NCI-H2107 treated with DMSO at 0.1 percent for 48 hours (cell line): ENCODE data around the gene STAT6.
A peak's percentile ranks its signal among the peaks of the same experiment; 100 is the strongest.

Source experiments
- DNase-seq: peaks from one replicate; lab custom pipeline; 2025; ENCODE audit not compliant: unreplicated experiment; lab: John Stamatoyannopoulos, UW

Gene STAT6

DNA sequence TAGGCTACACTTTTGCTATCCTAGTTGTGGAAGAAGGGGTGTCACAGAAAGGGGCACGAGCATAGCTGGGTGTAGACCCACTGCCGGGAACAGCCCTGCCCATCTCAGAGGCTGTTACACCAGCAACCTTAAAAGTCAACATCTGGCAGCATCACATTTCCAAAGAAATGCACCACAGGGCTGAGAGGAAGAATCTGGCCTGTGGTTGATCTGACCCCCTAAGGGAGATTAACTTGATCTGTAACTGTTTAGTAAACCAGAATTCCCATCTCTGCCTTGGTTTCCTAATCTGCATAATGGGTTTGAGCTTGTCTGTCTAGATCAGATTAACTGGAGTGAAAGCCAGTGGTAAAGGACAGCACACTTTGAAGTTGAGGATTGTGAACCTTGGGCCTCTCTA is 34.9 kb upstream of the STAT6 start:
- no peak for DNase-seq

DNA sequence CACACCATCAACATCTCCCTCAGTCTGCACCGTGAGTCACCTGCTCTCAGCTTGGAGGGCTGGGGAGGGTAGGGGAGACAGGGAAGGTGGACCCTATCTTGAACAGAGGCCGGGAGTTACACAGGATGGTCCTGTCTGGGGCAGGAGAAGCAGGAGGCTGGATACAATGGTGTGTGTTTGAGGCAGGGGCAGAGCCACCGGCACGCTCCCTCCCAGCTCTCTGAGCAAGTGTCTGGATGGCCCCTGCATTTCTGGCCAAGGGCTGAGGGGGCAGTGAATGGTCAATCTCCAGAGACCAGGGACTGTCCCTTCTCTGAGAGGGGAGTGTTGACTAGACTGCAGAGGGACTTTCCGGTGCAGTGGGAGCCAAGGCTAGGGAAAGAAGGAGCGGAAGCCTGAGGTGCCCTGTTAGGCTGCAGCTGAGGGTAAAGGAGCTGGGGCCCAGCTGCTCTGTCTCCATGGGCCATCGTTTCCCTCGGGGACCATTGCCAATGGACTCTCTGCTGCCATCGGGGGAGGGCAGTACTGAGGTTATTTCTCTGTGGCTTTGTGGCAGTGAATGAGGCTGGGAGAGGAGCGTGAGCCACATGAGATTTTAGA is 34.4 kb upstream of the STAT6 start:
- DNase-seq, result no peak

DNA sequence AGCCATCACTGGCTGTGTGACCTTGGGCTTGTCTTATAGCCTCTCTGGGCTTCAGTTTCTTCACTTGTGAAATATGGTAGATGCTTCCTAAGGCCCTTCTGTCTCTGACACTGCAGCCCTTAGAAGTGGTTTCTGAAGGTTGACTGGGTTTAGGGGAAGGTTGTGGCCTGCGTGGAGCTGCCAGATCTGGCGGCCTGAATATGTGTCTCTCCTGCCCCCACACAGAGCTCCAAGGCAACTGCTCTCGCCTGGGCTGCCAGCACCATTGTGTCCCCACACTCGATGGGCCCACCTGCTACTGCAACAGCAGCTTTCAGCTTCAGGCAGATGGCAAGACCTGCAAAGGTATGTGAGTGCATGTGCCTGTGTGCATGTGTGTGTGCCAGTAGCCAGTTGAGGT is 32.3 kb upstream of the STAT6 start:
- no peak for DNase-seq

DNA sequence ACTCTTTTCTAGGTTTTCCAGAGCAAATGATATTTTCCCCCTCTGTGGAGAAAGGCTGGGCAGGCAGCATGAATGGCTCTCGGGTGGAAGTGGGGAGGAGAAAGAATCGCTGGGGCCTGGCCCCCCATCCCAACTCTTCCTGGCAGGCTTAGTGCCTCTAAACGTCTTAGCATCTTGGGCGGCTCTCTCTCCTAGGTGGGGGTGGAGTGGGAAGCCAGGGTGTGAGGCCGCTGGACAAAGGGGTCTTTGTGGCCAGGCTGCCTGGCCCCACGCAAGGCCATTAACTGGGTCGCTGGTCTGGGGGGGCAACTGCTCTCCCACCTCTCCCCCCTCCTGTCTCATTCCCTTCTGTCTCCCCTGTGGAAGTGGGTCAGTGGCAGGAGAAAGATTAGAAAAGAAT is 31.6 kb upstream of the STAT6 start:
- DNase-seq, result no peak

DNA sequence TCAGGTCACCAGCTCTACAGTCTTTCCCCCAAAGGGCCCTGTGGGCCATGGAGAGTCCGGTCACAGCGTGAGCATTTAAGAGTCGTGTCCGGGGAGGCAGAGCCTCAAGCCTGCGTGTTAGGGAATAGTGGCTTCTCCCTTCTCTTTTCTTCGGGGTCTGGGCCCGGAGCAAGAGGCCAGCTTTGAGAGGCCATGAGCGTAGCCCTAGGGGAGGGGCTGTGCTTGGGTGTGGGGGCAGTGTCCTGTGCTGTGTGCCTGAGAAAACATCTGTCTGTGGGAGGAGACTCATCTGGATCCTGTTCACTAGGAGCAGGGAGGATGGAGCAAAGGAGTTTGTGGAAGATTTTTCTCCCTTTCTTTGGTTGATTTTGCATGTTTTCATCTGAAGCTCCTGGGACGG is 31.0 kb upstream of the STAT6 start:
- DNase-seq, result no peak

DNA sequence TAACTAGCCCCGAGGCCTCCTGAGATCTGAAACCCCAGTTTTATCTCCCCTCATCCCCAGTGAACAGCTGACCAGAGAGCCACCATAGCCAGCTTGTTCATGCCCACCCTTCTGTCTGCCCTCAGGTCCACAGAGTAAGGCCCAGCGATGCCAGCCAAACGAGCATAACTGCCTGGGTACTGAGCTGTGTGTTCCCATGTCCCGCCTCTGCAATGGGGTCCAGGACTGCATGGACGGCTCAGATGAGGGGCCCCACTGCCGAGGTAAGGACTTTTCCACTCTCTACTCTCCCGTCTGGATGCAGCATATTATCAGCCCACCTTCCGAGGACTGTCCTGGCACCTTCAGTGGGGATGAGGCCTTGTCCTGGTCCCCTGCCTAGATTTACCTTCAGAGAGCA is 30.1 kb upstream of the STAT6 start:
- no peak for DNase-seq

DNA sequence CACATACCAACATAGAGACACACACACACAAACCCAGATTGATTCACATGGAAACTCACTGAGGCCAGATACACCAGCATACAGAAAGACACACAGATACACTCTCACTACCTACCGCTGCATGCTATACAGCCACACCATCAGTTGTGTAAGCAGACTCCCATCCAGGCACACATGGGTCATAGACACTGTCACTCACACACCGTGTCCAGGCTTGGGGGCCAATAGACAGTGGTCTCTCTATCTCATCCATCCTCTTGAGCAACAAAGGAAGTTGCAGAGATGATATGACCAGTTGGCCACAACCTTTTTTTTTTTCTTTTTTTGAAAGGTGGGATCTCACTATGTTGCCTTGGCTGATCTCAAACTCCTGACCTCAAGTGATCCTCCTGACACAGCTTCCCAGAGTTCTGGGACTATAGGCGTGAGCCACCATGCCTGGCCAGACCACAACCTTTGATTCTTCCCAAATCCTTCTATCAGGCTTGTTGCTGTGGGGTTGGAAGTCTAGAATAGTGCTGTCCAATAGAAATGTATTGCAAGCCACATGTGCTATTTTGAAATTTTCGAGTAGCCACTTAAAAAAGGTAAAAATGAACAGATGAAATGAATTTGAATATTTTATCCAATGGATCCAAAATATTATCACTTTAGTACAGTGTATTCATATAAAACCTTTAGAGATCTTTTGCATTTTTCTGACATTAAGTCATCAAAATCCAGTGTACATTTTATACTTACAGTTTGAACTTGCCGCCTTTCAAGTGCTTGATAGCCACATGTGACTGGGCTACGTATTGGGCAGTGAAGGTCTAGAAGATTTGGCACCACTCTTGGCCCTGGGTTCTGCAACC is 28.9 kb upstream of the STAT6 start:
- no peak for DNase-seq

DNA sequence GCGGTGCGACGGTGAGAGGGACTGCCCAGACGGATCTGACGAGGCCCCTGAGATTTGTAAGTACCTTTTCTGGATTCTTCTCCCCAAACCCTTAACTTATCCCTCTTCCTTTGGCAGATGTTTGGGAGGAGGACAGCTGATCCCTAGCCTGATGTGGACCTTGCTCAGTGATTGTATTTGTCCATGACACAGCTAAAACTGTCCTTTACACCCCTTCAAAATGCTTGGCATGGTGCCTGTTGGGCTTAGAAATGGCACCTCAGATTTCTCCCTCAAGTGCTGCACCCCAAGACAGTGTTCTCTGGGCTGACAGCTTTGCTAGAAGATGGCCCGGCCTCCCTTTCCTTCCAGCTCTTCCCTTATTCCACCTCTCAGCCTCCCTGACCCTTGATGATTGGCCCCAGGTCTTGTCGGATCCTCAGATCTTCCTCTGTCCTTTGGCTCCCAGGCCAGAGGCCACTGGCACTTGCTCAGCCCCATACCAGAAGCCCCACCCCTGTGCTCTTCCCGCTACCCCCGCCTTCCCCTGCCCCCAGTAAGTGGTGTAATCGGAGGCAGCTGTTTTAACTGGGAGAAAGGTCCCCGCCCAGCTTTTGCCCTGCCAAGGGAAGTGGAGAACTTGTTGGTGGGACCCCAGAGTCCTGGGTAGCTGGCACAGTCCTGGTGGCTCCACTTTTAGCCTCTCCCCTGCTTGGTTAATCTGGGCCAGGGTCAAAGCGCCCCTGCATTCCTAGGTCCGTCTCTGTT is 27.5 kb upstream of the STAT6 start:
- DNase-seq, result no peak

DNA sequence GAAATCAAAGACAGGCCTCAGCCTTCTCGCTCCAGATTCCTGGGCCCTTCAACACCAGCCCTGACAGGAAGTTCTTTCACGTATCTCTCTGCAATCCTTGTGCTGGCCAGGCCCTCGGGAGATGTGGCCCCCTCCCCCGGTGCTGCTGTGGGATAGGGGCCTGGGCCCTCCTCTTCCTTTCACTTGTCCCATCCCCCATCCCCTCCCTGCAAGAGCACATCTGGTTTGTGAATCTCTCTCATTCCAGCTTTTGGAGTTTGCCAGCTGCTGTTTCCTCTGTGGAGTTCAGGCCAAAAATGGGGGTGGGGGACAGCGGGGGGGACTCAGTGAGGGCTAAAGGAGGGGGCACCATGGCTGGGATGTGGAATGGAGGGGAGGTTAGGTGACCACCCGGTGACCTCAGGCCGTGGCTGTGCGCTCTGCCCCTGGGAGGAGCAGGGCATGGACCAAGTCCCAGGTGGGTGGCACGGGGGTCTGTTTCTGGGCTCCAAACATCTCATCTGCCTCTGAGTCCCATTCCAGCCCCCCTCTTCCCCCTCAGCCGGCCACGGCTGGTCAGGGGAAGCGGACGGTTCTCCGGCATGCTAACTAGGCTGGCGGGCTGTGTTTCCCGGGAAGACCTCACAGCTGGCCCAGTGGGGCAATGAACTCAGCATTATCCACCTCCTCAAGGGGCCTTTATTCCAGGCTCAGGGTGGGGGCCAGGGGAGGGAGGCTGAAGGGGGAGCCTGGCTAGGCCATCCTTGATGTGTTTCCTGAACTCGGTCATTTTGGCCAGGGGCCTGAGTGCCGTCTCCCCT is 24.6 kb upstream of the STAT6 start:
- no peak for DNase-seq

DNA sequence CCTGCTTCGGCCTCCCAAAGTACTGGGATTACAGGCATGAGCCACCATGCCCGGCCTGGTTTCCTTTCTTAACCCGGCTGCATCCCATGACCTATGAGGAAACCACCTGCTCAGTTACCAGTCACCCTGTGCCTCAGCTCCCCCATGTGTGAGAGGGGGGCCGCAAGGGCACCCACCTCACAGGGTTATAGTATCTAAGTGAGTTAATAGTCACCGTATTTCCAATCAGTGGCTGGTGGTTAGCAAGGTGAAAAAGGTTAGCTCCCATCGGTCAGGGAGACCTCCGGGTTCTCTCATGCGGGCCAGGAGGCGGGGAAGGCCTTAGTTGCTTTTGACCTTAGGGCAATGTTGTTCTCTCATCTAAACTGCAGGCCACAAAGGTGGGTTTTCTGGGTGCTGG is 23.8 kb upstream of the STAT6 start:
- DNase-seq, result no peak

DNA sequence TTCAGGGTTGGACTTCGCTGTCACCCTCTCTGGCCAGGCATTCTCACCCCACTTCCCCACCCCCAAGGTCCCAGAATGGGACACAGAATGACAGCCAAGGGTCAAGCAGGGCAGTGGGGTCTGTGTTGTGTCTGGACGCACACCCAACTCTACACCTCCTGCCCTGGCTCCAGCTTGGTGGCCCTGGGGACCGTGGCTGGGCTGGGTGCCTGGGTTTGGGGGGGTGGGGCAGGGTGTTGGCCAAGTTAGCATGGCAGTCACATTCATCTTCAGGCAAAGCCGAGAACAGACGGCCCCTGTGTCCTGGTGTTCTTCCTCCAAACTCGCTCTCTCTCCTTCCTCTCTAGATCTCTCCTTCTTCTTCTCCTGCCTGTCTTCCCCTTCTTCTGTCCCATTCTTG is 22.8 kb upstream of the STAT6 start:
- DNase-seq, result no peak

DNA sequence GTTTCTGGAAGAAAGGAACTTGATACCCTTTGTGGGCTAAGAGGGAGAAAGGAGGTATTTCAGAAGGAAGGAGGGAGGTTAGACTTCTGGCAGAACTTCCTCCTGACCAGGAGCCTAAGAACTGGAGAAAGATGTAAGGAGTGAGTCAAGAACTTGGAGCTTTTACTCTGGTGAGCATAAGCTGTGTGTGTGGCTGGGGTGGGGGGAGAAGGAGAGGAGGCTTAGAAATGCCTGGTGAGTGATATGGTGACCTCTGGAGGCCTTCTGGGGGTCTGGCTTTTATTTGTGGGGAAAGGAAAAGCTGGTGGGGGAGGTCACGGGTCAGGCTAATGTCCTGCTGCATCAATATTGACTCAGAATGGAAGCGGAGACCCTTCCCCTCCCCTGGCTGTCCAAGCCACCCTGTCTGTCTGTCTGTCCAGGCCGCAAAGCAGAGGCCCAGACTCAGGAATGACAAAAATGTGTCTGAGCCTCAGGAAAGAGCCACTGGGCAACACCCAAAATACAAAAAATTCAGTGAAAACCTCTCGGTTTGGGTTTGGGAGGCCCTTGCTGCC is 21.9 kb upstream of the STAT6 start:
- DNase-seq, result no peak

DNA sequence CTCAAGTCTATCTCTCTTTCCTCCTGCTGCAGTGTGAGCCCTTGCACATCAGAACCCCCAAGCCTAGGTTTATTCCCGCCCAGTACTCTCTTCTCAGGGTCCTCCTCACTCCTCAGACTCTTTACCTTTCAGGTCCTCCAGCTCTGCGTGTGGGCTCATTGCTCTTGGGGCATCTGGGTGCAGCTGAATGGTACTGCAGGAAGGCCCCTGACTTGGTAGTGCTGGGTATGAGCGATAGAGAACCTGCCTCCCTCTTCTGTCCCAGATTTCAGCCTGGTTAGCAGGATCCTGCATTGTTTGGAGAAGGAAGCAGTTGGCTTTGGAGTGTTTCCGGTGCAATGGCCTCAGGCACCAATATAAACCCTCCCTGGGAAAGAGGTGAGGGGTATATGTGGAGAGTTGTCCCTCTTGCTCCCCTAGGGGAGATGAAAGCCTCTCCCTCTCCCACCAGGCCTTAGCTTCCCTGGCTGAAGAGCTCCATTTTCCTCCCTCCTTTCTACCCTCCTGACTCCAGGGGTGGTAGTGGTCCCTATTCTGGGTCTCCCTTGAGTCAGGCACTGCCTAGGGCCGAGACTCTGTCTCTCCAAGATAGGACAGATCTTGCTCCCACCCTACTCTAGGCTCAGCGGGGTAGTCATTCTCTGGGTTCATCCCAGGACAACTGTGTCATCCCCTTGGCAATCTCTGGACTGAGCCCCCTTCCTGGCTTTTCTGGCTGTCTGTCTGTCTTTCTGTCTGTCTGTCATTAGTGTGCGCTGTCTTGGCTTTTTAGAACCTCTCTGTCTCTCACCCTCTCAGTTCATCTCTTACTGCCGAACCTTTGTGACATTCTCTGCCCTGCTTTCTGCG is 21.0 kb upstream of the STAT6 start:
- no peak for DNase-seq

DNA sequence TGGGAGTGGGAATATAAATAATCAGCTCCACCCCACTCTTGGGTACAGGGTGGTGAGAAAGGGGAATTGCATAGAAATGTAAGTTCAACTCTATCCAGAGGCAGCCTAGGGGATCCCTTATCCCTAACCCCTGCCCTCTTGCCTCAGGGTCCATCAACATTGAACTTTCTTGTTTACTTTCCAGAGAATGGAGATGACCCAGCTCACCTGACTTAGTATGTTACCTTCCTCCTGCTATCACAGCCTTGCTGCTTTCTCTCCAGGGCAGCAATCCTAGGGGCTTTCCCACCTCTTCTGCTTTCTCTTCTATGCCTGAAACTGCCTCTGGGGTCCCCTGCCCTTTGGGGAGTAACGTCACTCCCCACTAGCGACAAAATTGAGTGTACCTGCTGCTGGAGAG is 19.8 kb upstream of the STAT6 start:
- no peak for DNase-seq

DNA sequence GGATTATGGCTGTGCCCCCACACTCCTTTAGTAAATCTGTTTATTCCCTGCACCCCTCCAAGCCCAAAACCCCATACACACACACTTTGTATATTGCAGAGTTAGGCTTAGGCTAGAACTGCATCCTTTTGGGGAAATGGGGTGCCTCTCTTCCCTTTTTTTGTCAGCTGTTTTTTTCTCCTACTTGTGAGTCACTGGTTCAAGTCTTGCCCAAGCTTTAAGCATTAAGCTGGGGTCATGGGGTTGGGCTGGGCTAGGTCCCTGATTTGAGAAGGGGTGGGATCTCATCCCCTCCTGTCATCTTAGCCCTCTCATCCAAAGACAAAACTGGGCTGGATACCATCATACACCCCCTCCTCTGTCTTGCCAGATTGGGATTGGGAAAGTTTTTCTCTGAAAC is 18.7 kb upstream of the STAT6 start:
- DNase-seq, result no peak

DNA sequence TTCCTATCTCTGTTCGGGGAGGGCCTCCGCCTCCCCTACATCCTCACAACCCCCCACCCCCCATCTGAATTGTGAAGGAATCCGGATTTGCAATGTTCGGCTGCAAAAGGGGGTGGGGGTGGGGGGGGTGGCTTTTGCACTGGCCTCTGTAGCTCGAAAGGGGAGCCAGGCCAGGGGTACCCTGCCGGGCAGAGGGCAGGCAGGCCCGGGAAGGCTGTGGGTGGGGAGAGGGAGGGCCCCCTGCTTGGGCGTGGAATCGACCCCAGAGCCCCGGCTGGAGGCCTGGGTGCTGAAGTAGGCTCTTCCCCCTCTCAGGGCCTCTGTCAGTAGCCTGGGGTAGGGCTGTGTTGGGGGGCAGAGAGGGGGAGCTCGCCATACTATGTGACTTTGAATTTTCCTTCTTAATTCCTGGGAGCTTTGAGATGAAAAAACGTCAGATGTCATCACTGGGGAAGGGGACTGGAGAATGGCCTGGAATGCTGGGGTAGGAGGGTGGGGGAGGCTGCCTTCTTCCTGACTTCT is 18.2 kb upstream of the STAT6 start:
- no peak for DNase-seq

DNA sequence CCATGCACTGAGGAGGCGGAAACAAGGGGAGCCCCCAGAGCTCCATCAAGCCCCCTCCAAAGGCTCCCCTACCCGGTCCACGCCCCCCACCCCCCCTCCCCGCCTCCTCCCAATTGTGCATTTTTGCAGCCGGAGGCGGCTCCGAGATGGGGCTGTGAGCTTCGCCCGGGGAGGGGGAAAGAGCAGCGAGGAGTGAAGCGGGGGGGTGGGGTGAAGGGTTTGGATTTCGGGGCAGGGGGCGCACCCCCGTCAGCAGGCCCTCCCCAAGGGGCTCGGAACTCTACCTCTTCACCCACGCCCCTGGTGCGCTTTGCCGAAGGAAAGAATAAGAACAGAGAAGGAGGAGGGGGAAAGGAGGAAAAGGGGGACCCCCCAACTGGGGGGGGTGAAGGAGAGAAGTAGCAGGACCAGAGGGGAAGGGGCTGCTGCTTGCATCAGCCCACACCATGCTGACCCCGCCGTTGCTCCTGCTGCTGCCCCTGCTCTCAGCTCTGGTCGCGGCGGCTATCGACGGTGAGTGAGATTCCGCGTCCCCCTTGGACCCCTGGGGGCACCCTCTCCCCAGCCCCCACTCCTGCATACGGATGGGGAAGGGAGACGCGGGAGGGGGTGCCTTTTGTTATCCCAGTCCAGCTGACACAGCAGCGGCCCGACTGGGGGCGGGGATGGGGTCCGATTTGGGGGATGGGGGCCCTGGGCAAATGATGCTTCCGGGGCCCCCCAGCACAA is 17.5 kb upstream of the STAT6 start:
- DNase-seq, result no peak

DNA sequence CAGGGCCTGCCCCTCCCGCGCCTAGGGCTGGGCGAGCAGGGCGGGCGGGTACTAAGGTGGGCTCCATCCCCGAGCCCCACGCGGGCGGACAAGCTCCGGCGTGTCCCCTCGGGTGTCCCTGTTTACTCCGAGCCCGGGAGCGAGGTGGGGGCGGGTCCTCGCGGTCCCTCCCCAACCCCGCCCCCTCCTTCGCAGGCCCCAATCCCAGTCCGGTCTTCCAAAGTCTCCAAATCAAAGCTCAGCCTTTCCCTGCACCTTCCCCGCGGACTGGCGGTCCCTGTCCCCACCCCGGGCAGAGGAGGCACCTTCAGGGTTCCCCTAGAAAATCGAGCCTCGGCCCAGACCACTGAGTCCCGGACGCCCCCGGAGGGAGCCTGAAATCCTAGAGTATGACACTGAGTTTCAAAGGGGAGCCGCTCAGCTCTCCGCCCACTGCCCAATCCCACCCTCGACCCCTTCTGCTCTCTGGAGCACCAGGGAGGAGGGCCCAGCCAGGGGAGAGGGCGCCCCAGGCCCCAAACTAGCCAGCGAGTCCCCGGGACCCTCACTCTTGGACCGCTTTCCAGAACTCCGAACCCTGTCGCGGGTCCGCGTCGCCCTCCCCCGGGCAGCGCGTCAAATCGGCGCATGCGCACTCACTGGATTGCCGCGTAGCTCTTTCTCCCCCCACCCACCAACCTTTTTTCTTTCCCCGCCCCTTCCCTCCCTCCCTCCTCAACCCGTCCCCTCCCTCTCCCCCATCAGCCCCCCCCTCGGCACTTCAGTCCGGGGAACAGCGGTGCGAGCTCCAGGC is 16.8 kb upstream of the STAT6 start, which contains the start of gene LRP1:
LRP1 (plus strand) TSS at position 758 of the 793 bp plus-strand sequence. CDS start 482 bp downstream, outside the sequence.
- peak; percentile 69 for DNase-seq
